ENCODE measurements around the gene HELB.

HELB gene

DNA sequence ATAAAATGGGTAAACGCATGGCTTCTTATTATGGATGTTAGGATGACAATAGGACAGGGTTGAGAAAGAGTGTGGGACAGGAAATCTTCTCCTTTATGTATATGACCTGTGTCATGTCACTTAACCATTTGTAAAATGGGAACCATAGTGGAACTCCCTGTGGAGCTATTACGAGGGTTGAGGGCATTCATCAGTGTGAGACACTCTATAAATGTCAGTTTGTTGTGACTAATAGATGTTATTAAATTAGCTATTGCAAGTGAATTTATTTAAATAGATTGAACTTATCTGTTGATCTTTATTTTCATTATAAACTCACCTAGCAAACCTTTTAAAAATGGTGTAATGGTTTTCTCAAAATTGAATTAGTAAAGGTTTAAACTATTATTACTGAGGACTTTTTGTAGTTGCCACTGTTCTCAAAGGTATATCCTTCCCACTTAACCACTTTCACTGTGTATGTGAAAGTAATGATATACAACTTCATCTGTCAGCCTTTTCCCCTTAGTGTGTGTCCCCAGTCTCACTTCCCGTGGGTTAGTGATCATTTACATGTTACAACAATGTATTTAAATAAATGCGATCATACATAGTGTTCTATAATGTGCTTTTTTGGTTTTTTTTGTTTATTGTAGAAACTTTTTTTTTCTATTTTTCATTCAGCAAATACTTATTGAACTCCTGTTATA lies 17.1 kb downstream of the HELB start:
- TF ChIP-seq TAF1 (IDR thresholded peaks at IDR 0.05; ENCODE audit: borderline replicate concordance, insufficient read depth, low read length): no peak
- TF ChIP-seq POLR2AphosphoS5 (IDR thresholded peaks at IDR 0.05; ENCODE audit: low read depth, low read length): no peak
- TF ChIP-seq, protein P1, sequence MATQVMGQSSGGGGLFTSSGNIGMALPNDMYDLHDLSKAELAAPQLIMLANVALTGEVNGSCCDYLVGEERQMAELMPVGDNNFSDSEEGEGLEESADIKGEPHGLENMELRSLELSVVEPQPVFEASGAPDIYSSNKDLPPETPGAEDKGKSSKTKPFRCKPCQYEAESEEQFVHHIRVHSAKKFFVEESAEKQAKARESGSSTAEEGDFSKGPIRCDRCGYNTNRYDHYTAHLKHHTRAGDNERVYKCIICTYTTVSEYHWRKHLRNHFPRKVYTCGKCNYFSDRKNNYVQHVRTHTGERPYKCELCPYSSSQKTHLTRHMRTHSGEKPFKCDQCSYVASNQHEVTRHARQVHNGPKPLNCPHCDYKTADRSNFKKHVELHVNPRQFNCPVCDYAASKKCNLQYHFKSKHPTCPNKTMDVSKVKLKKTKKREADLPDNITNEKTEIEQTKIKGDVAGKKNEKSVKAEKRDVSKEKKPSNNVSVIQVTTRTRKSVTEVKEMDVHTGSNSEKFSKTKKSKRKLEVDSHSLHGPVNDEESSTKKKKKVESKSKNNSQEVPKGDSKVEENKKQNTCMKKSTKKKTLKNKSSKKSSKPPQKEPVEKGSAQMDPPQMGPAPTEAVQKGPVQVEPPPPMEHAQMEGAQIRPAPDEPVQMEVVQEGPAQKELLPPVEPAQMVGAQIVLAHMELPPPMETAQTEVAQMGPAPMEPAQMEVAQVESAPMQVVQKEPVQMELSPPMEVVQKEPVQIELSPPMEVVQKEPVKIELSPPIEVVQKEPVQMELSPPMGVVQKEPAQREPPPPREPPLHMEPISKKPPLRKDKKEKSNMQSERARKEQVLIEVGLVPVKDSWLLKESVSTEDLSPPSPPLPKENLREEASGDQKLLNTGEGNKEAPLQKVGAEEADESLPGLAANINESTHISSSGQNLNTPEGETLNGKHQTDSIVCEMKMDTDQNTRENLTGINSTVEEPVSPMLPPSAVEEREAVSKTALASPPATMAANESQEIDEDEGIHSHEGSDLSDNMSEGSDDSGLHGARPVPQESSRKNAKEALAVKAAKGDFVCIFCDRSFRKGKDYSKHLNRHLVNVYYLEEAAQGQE (IDR thresholded peaks at IDR 0.05; ENCODE audit: insufficient read depth in 1 of 2, low read depth in 2 of 2, low read length in 2 of 2): no peak
- no peak for TF ChIP-seq SIN3A (IDR thresholded peaks at IDR 0.05; ENCODE audit: borderline replicate concordance, insufficient read depth, low read length)
- no peak for TF ChIP-seq FOXP2 (optimal IDR thresholded peaks at IDR 0.05; ENCODE audit: borderline replicate concordance, extremely low read depth, extremely low read length, insufficient read depth)

DNA sequence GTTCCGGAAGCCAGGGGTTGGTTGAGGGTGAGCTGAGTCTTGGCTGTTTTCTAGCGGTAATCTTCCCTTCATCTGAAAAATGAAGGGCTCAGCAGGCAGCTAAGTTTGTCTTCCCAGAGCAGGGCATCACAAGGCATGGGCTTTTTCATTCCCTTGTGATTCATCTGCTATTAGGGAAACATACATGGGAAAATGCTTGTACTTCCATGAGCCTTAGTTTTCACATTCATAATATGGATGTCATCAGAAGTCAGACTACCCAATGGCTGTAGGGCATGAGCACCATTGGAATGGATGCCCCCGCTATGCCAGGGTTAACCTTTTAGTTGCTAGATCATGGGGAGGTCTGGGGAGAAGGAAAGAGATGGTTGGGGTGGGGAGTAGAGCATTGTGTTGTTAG lies 18.7 kb downstream of the HELB start:
- TF ChIP-seq, protein P1 (IDR thresholded peaks at IDR 0.05; ENCODE audit: insufficient read depth in 1 of 2, low read depth in 2 of 2, low read length in 2 of 2): no peak
- TF ChIP-seq SIN3A (IDR thresholded peaks at IDR 0.05; ENCODE audit: borderline replicate concordance, insufficient read depth, low read length) (no peak), POLR2AphosphoS5 (IDR thresholded peaks at IDR 0.05; ENCODE audit: low read depth, low read length) (no peak), FOXP2 (optimal IDR thresholded peaks at IDR 0.05; ENCODE audit: borderline replicate concordance, extremely low read depth, extremely low read length, insufficient read depth) (no peak), TAF1 (IDR thresholded peaks at IDR 0.05; ENCODE audit: borderline replicate concordance, insufficient read depth, low read length) (no peak)

DNA sequence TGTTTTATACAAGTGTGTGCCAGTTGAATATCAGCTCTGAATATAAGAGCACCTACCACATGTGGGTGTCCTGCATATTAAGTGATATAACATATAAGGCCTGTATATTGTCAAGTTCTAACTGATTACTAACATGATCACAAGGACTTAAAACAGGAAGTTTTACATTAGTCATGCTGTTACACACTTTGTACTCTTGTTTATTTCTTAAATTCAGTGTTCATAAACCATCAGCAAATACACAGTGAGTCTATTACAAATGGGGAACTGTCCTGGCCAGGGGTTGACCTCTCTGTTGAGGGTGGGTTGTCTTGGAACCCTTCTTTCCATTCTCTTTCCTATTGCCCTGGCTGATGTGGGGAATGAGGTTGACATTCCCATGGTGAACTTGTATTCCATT lies 19.1 kb downstream of the HELB start:
- TF ChIP-seq FOXP2 (optimal IDR thresholded peaks at IDR 0.05; ENCODE audit: borderline replicate concordance, extremely low read depth, extremely low read length, insufficient read depth) (no peak), TAF1 (IDR thresholded peaks at IDR 0.05; ENCODE audit: borderline replicate concordance, insufficient read depth, low read length) (no peak), POLR2AphosphoS5 (IDR thresholded peaks at IDR 0.05; ENCODE audit: low read depth, low read length) (no peak), SIN3A (IDR thresholded peaks at IDR 0.05; ENCODE audit: borderline replicate concordance, insufficient read depth, low read length) (no peak)
- TF ChIP-seq, protein P1 (IDR thresholded peaks at IDR 0.05; ENCODE audit: insufficient read depth in 1 of 2, low read depth in 2 of 2, low read length in 2 of 2): no peak

DNA sequence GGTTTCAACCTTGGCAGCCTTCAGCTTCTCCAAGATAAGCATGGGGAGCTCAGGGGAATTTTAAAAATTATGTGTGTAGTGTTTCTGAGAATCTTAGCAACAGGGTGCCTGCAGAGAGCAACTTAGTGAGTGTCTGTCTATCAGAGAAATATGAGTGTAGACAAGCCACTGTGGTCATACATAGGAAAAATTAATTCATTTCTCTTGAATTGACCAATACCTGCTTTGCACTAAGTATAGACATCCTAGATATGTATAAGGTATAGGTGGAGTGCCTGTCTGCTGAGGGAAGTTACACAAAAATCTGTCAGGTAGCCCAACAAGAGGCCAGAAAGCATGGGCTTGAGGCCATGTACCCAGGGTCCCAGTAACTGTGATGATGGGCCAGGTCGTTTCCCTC lies 20.7 kb downstream of the HELB start:
- TF ChIP-seq, protein P1 (IDR thresholded peaks at IDR 0.05; ENCODE audit: insufficient read depth in 1 of 2, low read depth in 2 of 2, low read length in 2 of 2): no peak
- no peak for TF ChIP-seq POLR2AphosphoS5 (IDR thresholded peaks at IDR 0.05; ENCODE audit: low read depth, low read length)
- no peak for TF ChIP-seq SIN3A (IDR thresholded peaks at IDR 0.05; ENCODE audit: borderline replicate concordance, insufficient read depth, low read length)
- TF ChIP-seq FOXP2 (optimal IDR thresholded peaks at IDR 0.05; ENCODE audit: borderline replicate concordance, extremely low read depth, extremely low read length, insufficient read depth): no peak
- no peak for TF ChIP-seq TAF1 (IDR thresholded peaks at IDR 0.05; ENCODE audit: borderline replicate concordance, insufficient read depth, low read length)
